LNCAP (cell line): ENCODE measurements around the gene LTBP1.

Source experiments
- CTCF ChIP-seq: fragments of 450-650 bp; IDR thresholded peaks from 2 replicates; pipeline ENCODE4 v1.5.1; 2017; ENCODE audit warnings: mild to moderate bottlenecking

The LTBP1 gene

DNA sequence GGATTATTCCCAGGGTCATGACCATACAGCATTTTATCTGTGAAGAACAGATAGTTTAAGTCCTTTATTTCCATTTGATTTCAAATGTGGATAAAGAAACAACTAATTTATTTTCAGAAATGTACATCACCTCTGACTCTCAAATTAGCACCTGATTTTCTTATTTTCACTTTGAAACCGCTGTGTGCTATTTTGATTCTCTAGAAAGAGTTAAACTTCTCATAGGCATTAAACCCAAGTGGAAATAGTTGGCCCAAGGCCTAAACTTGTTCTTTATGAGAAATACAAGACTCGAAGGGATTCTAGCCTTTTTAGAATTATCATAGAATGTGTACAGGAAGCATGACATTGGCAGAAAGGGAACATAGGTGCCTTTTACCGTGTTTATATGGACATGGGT, 41.5 kb upstream of the LTBP1 start:
- TF ChIP-seq CTCF: no peak

DNA sequence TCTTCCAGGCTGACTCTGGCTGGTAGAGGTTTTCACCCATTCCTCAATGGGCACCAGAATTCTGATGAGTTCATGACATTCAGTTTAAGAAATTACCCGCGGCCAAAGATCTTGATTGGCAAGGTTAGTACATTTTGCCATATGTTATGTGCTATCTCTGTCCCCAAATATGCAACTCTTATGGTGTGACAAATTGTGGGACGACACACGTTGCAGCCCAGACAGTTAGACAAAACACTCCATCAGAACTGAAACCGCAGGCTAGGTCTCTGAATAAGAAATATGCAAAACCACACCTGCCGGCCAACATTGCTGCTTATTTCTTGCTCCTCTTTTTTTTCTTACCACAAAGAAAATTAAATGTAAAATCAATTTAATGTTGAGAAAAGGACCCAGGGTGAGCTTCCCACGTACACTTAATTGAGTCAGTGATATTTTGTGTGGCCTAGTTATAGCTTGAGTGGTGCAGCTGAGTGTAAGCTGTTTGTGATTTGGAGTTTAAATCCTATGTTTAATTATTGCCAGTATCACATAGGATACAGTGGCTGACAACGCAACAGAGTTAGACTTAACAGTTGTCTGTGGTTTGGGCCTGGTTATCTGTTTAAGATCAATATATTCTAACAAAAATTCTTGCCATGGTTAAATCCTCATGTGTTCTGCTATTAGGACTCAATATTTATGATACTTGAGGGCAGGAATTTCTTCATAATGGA, 35.7 kb upstream of the LTBP1 start:
- TF ChIP-seq CTCF: no peak

GRCh38 chr2:32915694-32916093, 31.1 kb upstream of the LTBP1 start:
- no peak for TF ChIP-seq CTCF

GRCh38 chr2:32918774-32919173, 28.0 kb upstream of the LTBP1 start:
- TF ChIP-seq CTCF: no peak

- no peak for TF ChIP-seq CTCF
Observed at GRCh38 chr2:32922501-32922900, 24.3 kb upstream of the LTBP1 start.

DNA sequence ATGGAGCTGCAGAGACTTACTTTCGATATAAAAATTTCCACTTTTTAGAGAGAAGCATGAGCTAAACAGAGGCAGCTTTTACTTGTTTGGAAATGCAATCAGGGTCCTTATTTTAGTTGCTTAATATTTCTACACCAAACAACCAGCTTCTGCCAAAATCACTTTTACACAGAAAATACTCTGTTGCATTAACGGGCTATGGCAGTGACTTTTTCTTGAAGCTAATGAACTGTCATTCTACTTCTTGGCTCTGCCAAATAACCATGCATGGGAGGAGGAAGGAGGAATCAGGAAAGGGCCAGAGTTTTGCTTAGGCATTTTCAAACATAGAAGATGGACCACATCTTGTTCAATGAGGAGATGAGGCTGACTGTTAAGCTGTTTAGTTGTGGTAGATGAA, 23.6 kb upstream of the LTBP1 start:
- TF ChIP-seq CTCF: no peak

GRCh38 chr2:32925283-32925815, 21.4 kb upstream of the LTBP1 start:
- TF ChIP-seq CTCF: no peak
